Activated CD4-positive, alpha-beta memory T cell treated with anti-CD3 and anti-CD28 coated beads, Interleukin-2, amount 10 ng/mL, durations not matched to agents 7 days and 5 days (primary cell): Measurements from ENCODE around the gene HASPIN. TPM values are rescaled to one million over a fixed set of nuclear protein-coding genes. Genes with fewer than 3 reads are reported as not detected.
A peak's percentile ranks its signal among the peaks of the same experiment; 100 is the strongest.

Experiments
- CTCF ChIA-PET: fragments of 350-600 bp; sonication (Branson Sonifier 250); formaldehyde crosslinking; loops from one replicate; lab custom pipeline; 2021; ENCODE audit warnings: antibody characterized with exemption, inconsistent platforms; lab: Charles Lee
- POLR2A ChIA-PET: fragments of 350-600 bp; sonication (Branson Sonifier 250); formaldehyde crosslinking; loops from one replicate; lab custom pipeline; 2021; ENCODE audit warnings: antibody characterized with exemption; lab: Charles Lee
- DNase-seq: peaks from one replicate; pipeline ENCODE4 v3.0.0-alpha.2; 2020
- H3K27ac Mint-ChIP-seq: one replicate; pipeline ENCODE4 v1.8.0; 2021; ENCODE audit warnings: mild to moderate bottlenecking, mixed read lengths
- H3K27me3 Mint-ChIP-seq: one replicate; pipeline ENCODE4 v1.8.0; 2021; ENCODE audit warnings: mixed read lengths
- H3K36me3 Mint-ChIP-seq: one replicate; pipeline ENCODE4 v1.8.0; 2021; ENCODE audit warnings: low read depth, mixed read lengths
- H3K4me1 Mint-ChIP-seq: one replicate; pipeline ENCODE4 v1.8.0; 2021; ENCODE audit warnings: mixed read lengths
- H3K4me3 Mint-ChIP-seq: one replicate; pipeline ENCODE4 v1.8.0; 2021; ENCODE audit warnings: mild to moderate bottlenecking, mixed read lengths
- H3K9me3 Mint-ChIP-seq: one replicate; pipeline ENCODE4 v1.8.0; 2021; ENCODE audit warnings: mixed read lengths
- total RNA-seq, 2 experiments: library from RNA; stranded (reverse); gene quantifications; one replicate each; pipeline ENCODE4 v1.2.3, GENCODE V29; 2021

The HASPIN gene
- total RNA-seq, 2 experiments from 2014 or later: 23.8 to 25.2 TPM

- Mint-ChIP-seq H3K36me3 (peaks cover 12% of the 10 kb centered on the region), H3K27me3 (no peaks in the 10 kb centered on the region), H3K9me3 (no peaks in the 10 kb centered on the region), H3K4me1 (peaks cover 18% of the 10 kb centered on the region), H3K27ac (no peak overlapping the region), H3K4me3 (no peak overlapping the region)
- DNase-seq: no peak
- ChIA-PET CTCF (no interaction called here), POLR2A (no interaction called here)
Observed at GRCh38 chr17:3688852-3689261, 34.8 kb upstream of the HASPIN start.

GRCh38 chr17:3689262-3690093 lies 34.2 kb upstream of the HASPIN start:
- Mint-ChIP-seq H3K27ac (no peak overlapping the region), H3K36me3 (peaks cover 12% of the 10 kb centered on the region), H3K9me3 (no peaks in the 10 kb centered on the region), H3K4me3 (no peak overlapping the region), H3K27me3 (no peaks in the 10 kb centered on the region), H3K4me1 (peaks cover 24% of the 10 kb centered on the region)
- POLR2A ChIA-PET: no interaction called here
- no peak for DNase-seq
- CTCF ChIA-PET: no interaction called here

- Mint-ChIP-seq H3K4me1 (peaks cover 27% of the 10 kb centered on the region), H3K4me3 (no peak overlapping the region), H3K9me3 (no peaks in the 10 kb centered on the region), H3K27ac (no peak overlapping the region), H3K27me3 (no peaks in the 10 kb centered on the region), H3K36me3 (peaks cover 12% of the 10 kb centered on the region)
- ChIA-PET POLR2A (interaction anchor here (1.9 kb wide), 1 partner anchor 33 kb away, joined by 7 read pairs; no protein-coding TSS in a partner anchor), CTCF (no interaction called here)
- no peak for DNase-seq
Observed at GRCh38 chr17:3690094-3690715, 33.5 kb upstream of the HASPIN start.

GRCh38 chr17:3691617-3692067 lies 32.1 kb upstream of the HASPIN start:
- peaks cover 12% of the 10 kb centered on the region for H3K36me3 Mint-ChIP-seq
- CTCF ChIA-PET: interaction anchor here (0.7 to 1.2 kb wide), 4 partner anchors 19 to 215 kb away, joined by 3 to 5 read pairs (median 4); no protein-coding TSS in a partner anchor
- H3K9me3 Mint-ChIP-seq: no peaks in the 10 kb centered on the region
- no peak overlapping the region for H3K27ac Mint-ChIP-seq
- peaks cover 31% of the 10 kb centered on the region for H3K4me1 Mint-ChIP-seq
- no peak for DNase-seq
- H3K4me3 Mint-ChIP-seq: no peak overlapping the region
- POLR2A ChIA-PET: interaction anchor here (0.7 to 1.9 kb wide), 2 partner anchors 31 to 895 kb away, joined by 3 to 7 read pairs; partner anchors contain the start of gene RAP1GAP2
- H3K27me3 Mint-ChIP-seq: no peaks in the 10 kb centered on the region

GRCh38 chr17:3692346-3692745 lies 31.4 kb upstream of the HASPIN start:
- Mint-ChIP-seq H3K9me3 (no peaks in the 10 kb centered on the region), H3K36me3 (peaks cover 12% of the 10 kb centered on the region), H3K27me3 (no peaks in the 10 kb centered on the region), H3K4me3 (no peak overlapping the region), H3K27ac (no peak overlapping the region), H3K4me1 (peaks cover 33% of the 10 kb centered on the region)
- POLR2A ChIA-PET: interaction anchor here (0.7 kb wide), 1 partner anchor 896 kb away, joined by 3 read pairs; the partner anchor contains the start of gene RAP1GAP2
- DNase-seq: no peak
- CTCF ChIA-PET: interaction anchor here (1.0 to 1.2 kb wide), 2 partner anchors 25 to 45 kb away, joined by 3 to 4 read pairs; no protein-coding TSS in a partner anchor

GRCh38 chr17:3693141-3693540 lies 30.6 kb upstream of the HASPIN start:
- H3K9me3 Mint-ChIP-seq: no peaks in the 10 kb centered on the region
- ChIA-PET POLR2A (interaction anchor here (4.6 to 5.8 kb wide), 2 partner anchors 17 to 30 kb away, joined by 29 to 74 read pairs; partner anchors contain the start of gene HASPIN), CTCF (interaction anchor here (1.4 kb wide), 1 partner anchor 18 kb away, joined by 4 read pairs; no protein-coding TSS in a partner anchor)
- no peak overlapping the region for H3K4me3 Mint-ChIP-seq
- H3K27me3 Mint-ChIP-seq: no peaks in the 10 kb centered on the region
- peaks cover 16% of the 10 kb centered on the region for H3K36me3 Mint-ChIP-seq
- H3K27ac Mint-ChIP-seq: no peak overlapping the region
- no peak for DNase-seq
- peaks cover 37% of the 10 kb centered on the region for H3K4me1 Mint-ChIP-seq

- Mint-ChIP-seq H3K27ac (no peak overlapping the region), H3K36me3 (peaks cover 16% of the 10 kb centered on the region), H3K4me3 (peak overlapping the region; percentile 81), H3K9me3 (no peaks in the 10 kb centered on the region), H3K27me3 (no peaks in the 10 kb centered on the region), H3K4me1 (peaks cover 37% of the 10 kb centered on the region)
- peak; percentile 70 for DNase-seq
- ChIA-PET CTCF (interaction anchor here (0.6 to 2.4 kb wide), 4 partner anchors 12 to 91 kb away, joined by 3 to 12 read pairs (median 4); no protein-coding TSS in a partner anchor), POLR2A (interaction anchor here (4.6 to 5.8 kb wide), 2 partner anchors 17 to 29 kb away, joined by 29 to 74 read pairs; partner anchors contain the start of gene HASPIN)
Observed at GRCh38 chr17:3693829-3694231, 29.9 kb upstream of the HASPIN start.

GRCh38 chr17:3695129-3695722 lies 28.5 kb upstream of the HASPIN start:
- no peak for DNase-seq
- Mint-ChIP-seq H3K27ac (peak overlapping the region; percentile 44), H3K4me1 (peaks cover 34% of the 10 kb centered on the region), H3K9me3 (no peaks in the 10 kb centered on the region), H3K4me3 (peak overlapping the region; percentile 81), H3K27me3 (no peaks in the 10 kb centered on the region), H3K36me3 (peaks cover 13% of the 10 kb centered on the region)
- ChIA-PET CTCF (interaction anchor here (0.5 to 2.4 kb wide), 9 partner anchors 13 to 133 kb away, joined by 3 to 12 read pairs (median 5); partner anchors contain the start of genes HASPIN and SHPK), POLR2A (interaction anchor here (1.0 to 5.8 kb wide), 9 partner anchors 15 to 55 kb away, joined by 3 to 74 read pairs (median 5); partner anchors contain the start of genes EMC6, HASPIN and TAX1BP3)

GRCh38 chr17:3695723-3696411 lies 27.8 kb upstream of the HASPIN start, which contains the start of gene P2RX5:
Gene P2RX5, minus strand, starts transcription at chr17:3696155. Its CDS starts 150 bp downstream, at chr17:3696005.
- no peaks in the 10 kb centered on the region for H3K27me3 Mint-ChIP-seq
- H3K4me3 Mint-ChIP-seq: peak within 1 kb of the TSS; percentile 85
- H3K9me3 Mint-ChIP-seq: no peaks in the 10 kb centered on the region
- peaks cover 11% of the 10 kb centered on the region for H3K36me3 Mint-ChIP-seq
- H3K27ac Mint-ChIP-seq: peak within 1 kb of the TSS; percentile 79
- H3K4me1 Mint-ChIP-seq: peaks cover 34% of the 10 kb centered on the region
- POLR2A ChIA-PET: interaction anchor here (0.7 to 5.8 kb wide), 10 partner anchors 10 to 54 kb away, joined by 3 to 74 read pairs (median 5); partner anchors contain the start of genes EMC6, HASPIN and TAX1BP3
- DNase-seq: peak; percentile 61
- CTCF ChIA-PET: interaction anchor here (0.5 to 2.4 kb wide), 9 partner anchors 13 to 132 kb away, joined by 3 to 12 read pairs (median 5); partner anchors contain the start of genes HASPIN and SHPK

GRCh38 chr17:3697103-3697476 lies 26.6 kb upstream of the HASPIN start:
- DNase-seq: no peak
- no peaks in the 10 kb centered on the region for H3K27me3 Mint-ChIP-seq
- no peaks in the 10 kb centered on the region for H3K9me3 Mint-ChIP-seq
- peaks cover 28% of the 10 kb centered on the region for H3K4me1 Mint-ChIP-seq
- peaks cover 13% of the 10 kb centered on the region for H3K36me3 Mint-ChIP-seq
- no peak overlapping the region for H3K27ac Mint-ChIP-seq
- POLR2A ChIA-PET: interaction anchor here (1.5 to 5.8 kb wide), 3 partner anchors 13 to 53 kb away, joined by 7 to 74 read pairs (median 29); partner anchors contain the start of gene HASPIN
- CTCF ChIA-PET: no interaction called here
- H3K4me3 Mint-ChIP-seq: no peak overlapping the region

- no peaks in the 10 kb centered on the region for H3K27me3 Mint-ChIP-seq
- H3K27ac Mint-ChIP-seq: no peak overlapping the region
- no peak overlapping the region for H3K4me3 Mint-ChIP-seq
- POLR2A ChIA-PET: interaction anchor here (5.8 kb wide), 1 partner anchor 12 kb away, joined by 74 read pairs; no protein-coding TSS in a partner anchor
- peaks cover 2% of the 10 kb centered on the region for H3K9me3 Mint-ChIP-seq
- CTCF ChIA-PET: no interaction called here
- peaks cover 25% of the 10 kb centered on the region for H3K4me1 Mint-ChIP-seq
- DNase-seq: no peak
- H3K36me3 Mint-ChIP-seq: peaks cover 22% of the 10 kb centered on the region
Observed at GRCh38 chr17:3698139-3698538, 25.6 kb upstream of the HASPIN start.
